GF-D8 (cell line): ENCODE data around the gene PSTPIP1.
"Not testable (repeated sequence)": the region's sequence is repeated elsewhere in the genome, so short reads cannot be mapped to it uniquely, and the experiment has no call there.

Experiments
- DNase-seq: peaks from one replicate; lab custom pipeline; 2025; lab: John Stamatoyannopoulos, UW

PSTPIP1 gene

DNA sequence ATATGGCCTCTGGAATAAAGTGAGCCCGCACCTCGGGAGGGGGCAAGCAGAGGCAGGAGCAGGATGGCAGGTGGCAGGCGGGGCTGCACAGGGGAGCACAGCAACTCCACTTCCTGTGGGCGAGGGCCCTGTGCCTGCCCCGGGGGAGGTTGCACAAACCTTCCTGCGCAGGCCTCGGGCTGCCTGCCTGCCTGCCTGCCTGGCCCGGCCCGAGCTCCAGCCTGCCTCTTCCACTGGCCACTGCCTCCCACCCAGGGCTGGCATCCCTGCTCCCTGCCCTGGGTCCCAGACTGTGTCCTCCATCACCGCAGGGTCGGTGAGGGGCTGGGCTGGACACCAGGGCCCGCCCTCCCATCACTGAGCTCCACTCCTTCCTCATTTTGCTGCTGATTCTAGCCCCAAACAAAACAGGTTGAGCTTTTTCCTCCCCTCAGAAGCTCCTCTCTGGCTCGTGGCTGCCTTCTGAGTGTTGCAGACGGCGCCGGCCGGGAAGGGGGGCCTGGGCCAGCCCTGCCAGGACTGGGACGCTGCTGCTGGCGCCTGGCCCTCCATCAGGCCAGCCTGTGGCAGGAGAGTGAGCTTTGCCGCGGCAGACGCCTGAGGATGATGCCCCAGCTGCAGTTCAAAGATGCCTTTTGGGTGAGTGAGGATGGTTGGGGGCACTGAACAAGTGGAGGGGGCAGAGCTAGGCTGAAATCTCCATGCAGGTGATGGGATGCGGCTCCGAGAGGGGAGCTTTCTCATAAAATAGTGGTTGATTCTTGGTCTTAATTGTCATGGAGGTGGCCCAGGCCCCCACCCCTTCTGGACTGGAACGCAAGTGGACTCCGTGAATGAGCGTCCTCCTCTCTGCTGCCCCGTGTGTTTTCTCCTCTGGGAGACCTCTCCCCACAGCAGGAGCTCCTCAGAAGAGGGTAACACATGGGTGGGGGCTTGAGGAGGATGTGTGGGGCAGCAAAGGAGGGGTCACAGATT lies at the start of gene PSTPIP1:
Gene PSTPIP1 (plus strand): TSS at position 156 of the 975 bp plus-strand sequence. CDS start 448 bp downstream, at position 604.
- peak; percentile 65 for DNase-seq

DNA sequence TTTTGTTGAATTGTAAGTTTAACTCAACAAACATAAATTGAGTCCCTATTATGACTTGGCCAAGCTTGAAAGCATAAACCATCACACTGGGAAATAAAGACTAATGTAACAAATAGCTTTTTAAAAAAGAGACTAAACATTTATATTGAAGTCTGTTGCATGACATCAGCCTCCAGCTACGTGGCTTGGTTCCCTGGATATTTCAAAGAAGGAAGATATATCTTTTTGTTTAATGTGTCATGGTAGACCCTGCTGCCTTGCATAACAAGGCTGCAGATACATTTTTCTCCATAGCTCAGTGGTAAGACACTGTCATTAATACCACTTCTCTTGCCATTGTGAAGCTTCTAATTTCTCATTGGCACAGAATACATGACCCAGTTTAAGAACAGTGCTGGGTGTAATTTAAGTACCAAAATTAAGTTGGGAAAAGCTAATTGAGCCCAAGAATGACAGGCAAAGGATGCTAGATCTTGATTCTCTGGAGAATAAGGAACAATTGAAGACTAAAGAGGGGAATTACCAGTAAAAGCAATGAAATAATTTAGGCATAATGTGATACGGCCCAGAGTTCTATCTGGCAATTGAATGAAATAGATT lies 49.3 kb upstream of the PSTPIP1 start:
- DNase-seq, result no peak

DNA sequence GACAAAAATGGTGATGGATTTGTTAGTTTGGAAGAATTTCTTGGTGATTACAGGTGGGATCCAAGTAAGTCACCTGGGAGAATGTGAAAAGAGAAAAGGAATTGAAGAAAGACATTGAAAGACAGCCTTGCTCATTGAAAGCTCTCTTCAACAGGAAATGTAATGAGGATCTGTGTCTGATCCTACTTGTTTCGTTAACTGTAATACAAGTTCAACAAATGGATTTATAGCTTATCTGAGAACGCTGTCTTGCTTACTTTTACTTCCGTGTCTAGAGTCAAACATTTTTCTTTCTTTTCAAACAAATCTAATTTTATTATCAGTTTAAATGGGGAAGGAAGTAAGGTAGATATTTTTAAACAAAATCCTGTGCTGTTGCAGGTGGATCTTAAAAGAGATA lies 47.5 kb upstream of the PSTPIP1 start:
- no peak for DNase-seq

DNA sequence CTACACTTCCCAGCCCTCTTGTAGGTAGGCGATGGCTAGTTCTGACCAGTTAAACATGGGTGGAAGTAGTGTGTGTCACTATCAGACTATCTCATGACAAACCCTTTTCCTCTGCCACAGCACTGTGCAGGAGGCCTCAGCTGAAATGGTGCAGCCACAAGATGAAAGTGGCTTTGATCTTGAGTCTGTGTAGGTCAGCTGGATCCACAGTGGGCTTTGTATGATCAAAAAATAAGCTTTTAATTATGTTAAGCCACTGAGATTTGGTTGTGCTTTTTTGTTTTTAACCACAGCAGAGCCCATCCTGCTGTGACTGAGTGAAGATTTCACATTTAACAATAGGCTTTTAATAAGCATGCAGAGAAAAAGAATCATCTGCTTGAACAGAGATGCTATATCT lies 43.7 kb upstream of the PSTPIP1 start:
- DNase-seq, result no peak

DNA sequence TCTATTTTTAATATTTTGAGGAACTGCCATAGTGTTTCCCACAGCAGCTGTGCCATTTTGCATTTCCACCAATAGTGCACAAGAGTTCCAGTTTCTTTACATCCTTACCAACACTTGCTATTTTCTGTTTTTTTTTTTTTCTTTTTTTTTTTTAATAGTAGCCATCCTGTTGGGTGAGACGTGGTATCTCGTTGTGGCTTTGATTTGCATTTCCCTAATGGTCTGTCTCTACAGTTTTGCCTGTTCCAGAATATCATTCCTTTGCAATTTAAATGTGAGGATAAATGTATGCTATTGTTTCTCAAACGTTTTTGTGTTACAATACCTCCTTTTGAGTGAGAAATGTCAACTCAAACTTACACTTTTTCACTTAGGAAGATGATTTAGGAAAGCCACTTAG lies 41.0 kb upstream of the PSTPIP1 start:
- no peak for DNase-seq

DNA sequence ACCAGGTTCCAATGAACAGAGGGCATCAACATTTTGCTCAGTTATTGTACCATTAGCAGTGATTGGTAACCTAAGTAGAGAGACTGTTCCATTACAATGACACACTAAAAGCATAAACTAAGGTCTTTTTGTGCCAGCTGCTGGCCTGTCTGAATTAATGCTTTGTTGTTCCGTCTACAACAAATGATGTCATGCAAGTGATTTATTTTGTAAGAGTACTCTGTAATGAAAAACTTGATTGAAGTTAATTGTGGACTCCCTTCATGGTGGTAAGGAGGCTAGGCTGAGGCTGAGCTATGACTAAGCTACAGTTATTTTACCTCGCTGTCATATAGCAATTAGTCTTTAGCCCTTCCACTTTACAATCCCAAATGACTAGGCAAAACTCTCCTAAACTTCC lies 40.2 kb upstream of the PSTPIP1 start:
- no peak for DNase-seq

DNA sequence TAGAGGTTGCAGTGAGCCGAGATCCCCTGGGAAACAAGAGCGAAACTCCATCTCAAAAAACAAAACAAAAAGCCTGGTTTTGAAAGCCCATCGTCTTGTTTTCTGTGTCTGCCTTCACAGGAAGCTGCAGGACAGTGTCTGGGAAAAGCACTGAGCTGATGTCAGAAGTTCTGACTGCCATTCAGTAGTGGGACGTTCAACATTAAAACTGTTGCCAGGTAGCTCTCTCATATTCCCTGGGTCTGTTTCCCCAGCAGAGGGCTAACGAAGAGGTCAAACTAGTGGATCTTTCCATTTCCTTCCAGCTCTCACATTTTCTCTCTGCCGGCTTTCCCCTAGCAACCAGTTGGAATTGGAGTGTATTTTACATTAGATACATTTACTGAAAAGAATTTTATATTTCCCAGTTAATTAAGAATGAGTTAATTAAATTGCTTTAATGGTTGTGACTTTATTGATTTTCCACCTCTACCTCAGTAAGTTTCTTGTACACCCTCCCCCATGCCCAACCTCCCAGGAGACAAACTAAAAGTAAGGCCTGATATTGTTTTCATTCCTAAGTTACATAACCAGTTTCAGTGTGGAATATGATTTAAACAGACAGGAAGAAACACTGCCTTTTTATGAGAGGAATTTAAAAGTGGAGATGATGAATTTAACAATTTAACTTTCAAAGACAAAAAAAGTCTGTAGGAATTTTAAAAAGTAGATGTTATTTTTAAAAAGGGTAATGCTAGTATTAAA lies 33.5 kb upstream of the PSTPIP1 start:
- no peak for DNase-seq

DNA sequence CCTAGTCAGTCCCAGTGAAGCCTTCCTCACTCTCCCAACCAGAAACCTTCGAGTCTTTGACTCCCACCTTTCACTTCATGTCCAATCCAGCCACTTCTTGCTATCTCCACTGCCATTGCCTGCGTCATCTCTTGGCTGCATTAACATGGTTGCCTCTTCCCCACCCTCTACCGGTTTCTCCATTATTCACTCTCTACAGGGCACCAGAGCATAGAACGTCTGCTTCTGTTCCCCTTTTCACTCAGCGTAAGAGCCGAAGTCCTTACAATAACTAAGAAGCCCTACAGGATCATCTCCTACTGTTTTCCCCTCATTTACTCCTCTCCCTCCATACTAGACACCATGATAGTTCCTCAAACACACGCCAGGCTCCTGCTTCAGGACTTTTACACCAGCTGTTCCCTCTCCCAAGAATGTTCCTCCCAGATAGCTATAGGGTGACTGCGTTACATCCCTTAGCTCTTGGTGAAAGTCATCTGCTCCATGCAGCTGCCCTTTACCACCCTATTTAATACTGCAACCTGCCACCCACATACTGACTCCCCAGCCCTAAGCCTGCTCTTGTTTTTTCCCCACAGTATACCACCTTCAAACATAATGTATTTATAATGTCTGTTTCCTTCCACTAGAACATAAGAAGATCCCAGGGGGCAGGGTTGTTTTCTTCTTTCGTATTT lies 32.5 kb upstream of the PSTPIP1 start:
- no peak for DNase-seq

DNA sequence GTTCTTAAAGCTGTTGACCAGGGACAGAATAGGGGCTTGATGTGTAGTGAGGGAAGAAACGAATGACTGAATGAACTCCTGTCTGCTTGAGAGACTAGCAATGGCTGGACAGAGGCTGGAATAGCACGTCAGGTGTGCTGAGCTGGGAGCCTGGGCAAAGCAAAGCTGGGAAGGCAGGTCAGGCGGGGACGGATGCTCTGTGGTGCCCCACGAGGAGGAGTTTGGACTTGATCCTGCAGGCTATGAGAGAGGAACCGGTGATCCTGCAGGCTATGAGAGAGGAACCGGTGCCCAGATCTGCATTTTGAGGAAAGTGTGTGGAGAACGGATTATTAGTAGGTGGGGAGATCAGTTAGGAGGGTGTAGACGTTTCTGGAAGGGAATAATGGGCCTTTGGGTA lies 31.3 kb upstream of the PSTPIP1 start:
- no peak for DNase-seq

DNA sequence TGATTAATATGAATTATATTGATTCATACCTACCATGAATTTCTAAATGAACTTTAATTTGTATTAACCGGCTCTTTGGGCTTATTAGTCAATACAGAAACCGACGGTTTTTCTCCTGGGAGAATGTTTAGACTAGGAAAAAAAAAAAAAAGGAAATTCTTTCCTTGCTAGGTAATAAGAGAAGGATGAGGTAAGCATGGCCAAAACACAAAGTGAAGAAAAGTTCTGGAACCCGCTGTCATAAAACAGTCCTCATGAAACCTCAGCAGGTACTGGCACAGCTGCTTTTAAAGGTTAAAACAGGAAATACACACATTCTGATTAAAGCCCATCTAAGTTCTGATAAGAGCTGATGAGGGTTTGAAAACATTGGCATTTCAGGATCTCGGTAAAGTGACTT lies 30.8 kb upstream of the PSTPIP1 start:
- DNase-seq, result no peak

DNA sequence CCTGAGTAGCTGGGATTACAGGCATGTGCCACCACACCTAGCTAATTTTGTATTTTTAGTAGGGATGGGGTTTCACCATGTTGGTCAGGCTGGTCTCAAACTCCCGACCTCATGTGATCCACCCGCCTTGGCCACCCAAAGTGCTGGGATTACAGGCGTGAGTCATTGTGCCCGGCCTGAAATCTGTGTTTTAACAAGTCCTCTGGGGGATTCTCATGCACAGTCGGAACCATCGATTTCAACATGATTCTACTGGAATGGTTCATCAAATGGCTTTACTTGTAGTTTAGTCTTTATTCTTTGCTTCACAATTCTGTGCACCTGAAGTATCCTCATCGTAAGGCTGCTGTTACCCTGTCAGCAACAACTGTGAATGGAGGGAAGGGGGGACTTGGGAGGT lies 28.9 kb upstream of the PSTPIP1 start:
- not testable (repeated sequence) for DNase-seq

DNA sequence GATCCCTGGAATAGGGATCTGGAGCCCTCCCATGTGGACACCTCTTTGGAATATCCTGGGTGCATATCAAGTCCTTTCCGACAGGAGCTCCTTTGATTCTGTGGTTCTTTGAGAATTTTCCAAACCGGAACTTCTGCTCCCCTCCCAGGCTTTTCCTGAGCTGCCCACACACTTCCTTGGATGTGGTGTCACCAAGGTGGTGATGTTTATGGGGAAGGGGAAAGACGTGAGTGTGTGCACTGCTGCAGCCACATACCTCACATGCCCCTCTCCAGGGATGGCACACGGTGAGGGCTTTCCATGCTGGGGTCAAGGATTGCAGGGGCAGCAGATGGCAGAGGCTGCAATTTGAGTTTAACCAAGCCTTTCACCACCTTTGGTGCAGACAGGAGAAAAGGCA lies 27.9 kb upstream of the PSTPIP1 start:
- DNase-seq, result no peak

DNA sequence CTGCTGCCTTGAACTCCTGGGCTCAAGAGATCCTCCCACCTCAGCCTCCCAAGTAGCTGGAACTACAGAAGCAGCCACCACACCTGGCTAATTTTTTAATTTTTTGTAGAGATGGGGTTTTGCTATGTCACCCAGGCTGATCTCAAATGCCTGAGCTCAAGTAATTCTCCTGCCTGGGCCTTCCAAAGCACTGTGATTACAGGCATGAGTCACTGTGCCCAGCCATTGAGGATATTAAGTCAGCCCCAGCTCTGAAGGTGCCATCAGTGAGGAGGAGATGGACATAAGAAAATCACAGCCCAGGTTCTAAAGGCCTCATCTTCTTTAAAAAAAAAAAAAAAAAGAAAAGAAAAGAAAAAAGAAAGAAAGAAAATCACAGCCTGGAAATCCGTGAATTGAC lies 26.6 kb upstream of the PSTPIP1 start:
- no peak for DNase-seq

DNA sequence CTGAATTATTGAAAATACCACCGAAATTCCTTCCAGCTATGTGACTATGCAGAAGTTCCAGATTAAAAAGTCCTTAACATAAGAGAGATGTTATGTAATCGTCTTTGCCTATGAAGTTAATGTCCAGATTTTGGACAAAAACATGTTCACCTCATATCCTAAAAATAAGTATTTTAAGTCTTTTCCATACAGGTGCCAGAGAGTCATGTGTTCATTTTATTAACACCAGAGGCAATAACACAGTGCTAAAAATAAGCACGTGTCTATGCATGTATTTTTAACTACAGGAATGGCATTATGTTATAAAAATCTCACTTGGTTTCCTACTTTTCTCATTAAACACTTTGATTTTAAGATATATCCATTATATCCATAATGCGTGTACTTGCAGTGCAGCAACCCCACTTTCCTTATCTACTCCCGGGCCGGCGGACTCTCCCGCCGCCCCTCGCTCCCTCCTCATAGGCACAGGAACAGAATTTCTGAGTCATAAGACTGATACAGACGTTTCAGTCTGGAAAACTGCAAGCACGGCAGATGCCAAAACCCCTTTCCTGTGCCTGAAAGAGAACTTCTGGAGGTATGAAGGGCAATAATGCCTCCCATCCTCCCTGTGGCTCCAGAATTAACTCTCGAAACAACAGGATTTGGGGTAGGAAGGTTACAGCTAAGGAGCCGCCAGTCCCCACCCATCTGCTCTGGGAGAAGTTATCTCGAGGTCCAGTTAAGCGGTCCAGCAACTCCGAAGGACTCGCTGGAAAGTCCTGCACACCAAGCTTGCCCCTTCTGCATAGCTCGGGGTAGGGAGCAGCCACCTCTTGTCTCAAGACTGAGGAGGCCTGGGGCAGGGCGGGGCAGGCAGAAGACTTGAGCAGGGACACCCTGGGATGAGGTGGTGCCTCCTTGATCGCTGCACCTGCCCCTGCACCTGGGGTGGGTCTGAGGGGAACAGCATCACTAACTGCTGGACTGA lies 22.3 kb upstream of the PSTPIP1 start:
- no peak for DNase-seq

DNA sequence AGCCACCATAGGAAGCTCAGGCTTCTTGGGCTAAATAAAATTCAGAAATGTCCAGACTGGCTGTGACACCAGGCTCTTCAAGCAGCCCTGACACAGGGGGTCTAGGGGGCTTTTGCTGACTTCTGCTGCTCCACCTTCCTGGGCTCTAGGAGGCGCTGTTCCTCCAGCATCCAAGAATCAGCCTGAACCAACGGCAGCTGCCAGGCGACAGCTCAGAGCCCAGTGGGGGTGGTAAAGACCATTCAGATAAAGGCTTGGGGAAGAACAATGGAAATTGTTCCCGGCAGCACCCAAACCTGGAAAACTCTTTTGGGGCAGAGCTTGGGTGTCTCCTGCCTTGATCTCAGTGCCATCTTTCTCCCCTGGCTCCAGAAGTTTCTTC lies 21.6 kb upstream of the PSTPIP1 start:
- peak; percentile 21 for DNase-seq

DNA sequence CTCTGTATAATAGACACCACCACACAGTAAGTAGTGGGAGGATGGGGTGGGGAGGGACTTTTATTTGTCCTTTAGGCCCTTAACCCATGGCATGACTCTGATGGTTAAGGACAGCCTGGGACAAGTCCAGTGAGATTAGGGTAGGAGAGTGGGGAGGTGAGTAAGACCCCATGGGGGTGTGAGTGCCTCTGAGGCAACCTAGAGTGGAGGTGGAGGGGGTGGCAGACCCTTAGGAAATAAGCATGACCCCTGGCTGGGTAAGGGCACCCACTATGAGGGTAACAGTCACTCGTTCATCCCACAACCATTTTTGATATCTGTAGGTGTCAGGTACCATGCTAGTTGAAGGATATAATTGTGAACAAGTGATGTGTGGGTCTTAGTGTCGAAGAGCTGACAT lies 21.0 kb upstream of the PSTPIP1 start:
- no peak for DNase-seq

DNA sequence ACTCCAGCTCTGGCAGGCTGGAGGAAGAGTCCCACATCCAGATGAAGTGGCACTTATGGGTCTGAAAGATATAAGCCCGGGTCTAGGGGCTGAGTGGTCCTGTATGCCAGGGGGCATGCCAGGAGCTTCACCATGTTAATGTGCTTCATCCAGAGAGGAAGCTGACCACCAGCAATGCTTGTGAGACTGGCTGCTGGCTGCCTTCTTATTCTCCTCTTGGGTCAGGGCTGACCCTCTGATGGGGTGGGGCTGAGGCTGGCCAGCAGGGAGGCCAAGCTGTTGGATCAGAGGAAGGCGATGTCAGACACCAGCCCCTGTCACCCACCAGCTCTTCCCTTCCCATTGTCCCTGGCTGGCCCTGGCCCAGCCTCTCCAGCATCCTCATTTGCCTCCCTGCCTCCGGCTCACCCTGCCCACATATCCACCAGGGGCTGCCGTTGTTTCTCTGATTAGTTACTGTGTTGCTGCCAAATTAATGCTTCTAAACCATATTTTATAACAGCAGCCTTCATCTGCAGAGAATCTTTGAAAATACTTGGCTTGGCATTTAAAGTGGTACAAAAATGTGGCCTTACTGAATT lies 20.4 kb upstream of the PSTPIP1 start:
- DNase-seq, result no peak

DNA sequence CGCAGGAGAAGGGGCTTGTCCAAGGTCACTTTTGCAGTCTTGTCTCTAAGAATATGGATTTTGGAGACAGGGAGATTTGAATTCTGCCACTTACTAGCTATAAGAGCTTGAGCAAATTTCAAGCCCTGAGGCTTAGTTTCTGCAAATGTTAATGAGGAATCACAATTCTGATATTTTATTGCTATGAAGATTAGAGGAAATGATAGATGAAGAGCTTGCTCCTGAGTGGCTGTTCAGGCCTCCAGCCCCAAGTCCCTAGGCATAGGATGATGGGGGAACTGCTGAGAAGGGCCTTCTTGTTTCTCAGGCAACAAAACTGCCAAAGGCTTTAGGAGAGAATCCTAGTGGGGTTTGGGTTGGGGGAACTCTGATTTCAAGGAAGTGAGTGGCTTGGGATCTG lies 18.8 kb upstream of the PSTPIP1 start:
- DNase-seq, result no peak

DNA sequence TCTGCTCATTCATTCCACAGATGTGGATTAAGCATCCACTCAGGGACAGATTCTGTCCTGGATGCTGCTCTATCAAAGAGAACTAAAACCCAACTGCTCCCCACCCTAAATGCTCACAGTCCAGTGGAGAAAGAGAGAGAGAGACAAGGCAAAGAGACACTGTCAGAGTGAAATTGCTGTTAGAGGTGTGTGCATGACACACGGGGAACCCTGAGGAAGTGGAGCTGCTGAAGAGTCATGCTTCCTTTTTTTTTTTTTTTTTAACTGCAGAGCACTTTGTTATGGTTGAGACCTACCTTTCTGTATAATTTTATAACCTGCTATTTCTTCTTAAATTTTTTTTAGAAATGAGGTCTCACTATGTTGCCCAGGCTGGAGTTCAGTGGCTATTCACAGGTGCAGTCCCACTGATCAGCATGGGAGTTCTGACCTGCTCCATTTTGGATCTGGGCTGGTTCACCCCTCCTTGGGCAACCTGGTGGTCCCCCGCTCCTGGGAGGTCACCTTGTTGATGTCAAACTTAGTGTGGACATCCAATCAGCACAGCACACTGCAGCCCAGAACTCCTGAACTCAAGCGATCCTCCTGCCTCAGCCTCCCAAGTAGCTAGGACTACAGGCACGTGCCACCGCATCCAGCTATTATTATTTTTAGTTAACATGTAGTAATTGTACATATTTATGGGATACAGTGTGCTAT lies 18.2 kb upstream of the PSTPIP1 start:
- DNase-seq, result peak; percentile 31
